Tibial artery (tissue), 4 donors: ENCODE results near the gene VWF.

Experiments
- DNase-seq, 2 donors: peaks; one replicate each; pipeline ENCODE4 v3.0.0-alpha.2; 2019
- H3K27ac ChIP-seq, 2 donors: fragments of 200-600 bp; sonication (generic) in 1 of 2; 1 replicate in 1 of 2; 2 replicates in 1 of 2; pipeline ENCODE4 v1.5.1; 2018 to 2019; ENCODE audit warnings: mild to moderate bottlenecking in 1 of 2
- H3K27me3 ChIP-seq, 2 donors: fragments of 200-600 bp; sonication (generic) in 1 of 2; one replicate each; pipeline versions ENCODE4 v1.5.1 to v1.6.0; 2016 to 2019
- H3K36me3 ChIP-seq, 3 donors: fragments of 200-600 bp; sonication (generic) in 2 of 3; one replicate each; pipeline ENCODE4 v1.5.1; 2016 to 2019; ENCODE audit warnings: mild to moderate bottlenecking in 2 of 3
- H3K4me1 ChIP-seq, 4 donors: fragments of 200-600 bp; sonication (generic) in 2 of 4; 1 replicate in 3 of 4; 2 replicates in 1 of 4; pipeline ENCODE4 v1.5.1; 2016 to 2019
- H3K4me3 ChIP-seq, 2 donors: fragments of 200-600 bp; sonication (generic) in 1 of 2; 1 replicate in 1 of 2; 2 replicates in 1 of 2; pipeline ENCODE4 v1.5.1; 2018 to 2019; ENCODE audit warnings: mild to moderate bottlenecking in 2 of 2
- H3K9me3 ChIP-seq, 3 donors: fragments of 200-600 bp; sonication (generic) in 1 of 3; one replicate each; pipeline ENCODE4 v1.5.1; 2016 to 2019
- intact Hi-C: fragments of 100-400 bp; cut with DNase I; formaldehyde crosslinking; loops from one replicate; pipeline ENCODE4 v1.15.0; 2023; ENCODE audit warnings: low total_unique reads
- TF ChIP-seq, protein P1 (sequence below), 2 experiments: fragments of 200-600 bp in 1 of 2; fragments of 450-650 bp in 1 of 2; IDR thresholded peaks; one replicate each; pipeline ENCODE4 v1.5.1; 2017 to 2019; ENCODE audit warnings: antibody characterized with exemption in 2 of 2, mild to moderate bottlenecking in 1 of 2, moderate library complexity in 1 of 2

Gene VWF

DNA sequence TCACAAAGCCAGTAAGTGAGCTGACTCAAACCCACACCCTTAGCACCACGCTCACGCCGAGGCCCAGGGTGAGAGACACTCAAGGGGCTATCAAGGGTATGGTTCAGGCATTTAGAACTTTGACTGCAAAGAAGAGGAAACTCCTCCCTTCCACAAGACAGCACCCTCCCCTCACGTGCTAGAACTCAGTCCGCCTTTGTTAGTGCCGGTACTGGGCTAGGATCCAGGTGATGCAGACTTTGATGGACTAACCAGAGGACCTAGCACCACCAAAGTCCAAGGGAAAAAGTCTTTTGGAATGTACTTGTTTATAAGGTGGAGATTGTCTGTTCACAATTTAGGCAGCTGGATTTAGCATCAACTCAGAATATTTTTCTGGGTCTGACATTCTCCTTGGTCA is 33.7 kb downstream of the VWF start:
- H3K36me3 ChIP-seq: no peaks in the 10 kb centered on the region
- H3K4me3 ChIP-seq: no peak overlapping the region
- H3K27ac ChIP-seq: no peak overlapping the region
- TF ChIP-seq, protein P1, sequence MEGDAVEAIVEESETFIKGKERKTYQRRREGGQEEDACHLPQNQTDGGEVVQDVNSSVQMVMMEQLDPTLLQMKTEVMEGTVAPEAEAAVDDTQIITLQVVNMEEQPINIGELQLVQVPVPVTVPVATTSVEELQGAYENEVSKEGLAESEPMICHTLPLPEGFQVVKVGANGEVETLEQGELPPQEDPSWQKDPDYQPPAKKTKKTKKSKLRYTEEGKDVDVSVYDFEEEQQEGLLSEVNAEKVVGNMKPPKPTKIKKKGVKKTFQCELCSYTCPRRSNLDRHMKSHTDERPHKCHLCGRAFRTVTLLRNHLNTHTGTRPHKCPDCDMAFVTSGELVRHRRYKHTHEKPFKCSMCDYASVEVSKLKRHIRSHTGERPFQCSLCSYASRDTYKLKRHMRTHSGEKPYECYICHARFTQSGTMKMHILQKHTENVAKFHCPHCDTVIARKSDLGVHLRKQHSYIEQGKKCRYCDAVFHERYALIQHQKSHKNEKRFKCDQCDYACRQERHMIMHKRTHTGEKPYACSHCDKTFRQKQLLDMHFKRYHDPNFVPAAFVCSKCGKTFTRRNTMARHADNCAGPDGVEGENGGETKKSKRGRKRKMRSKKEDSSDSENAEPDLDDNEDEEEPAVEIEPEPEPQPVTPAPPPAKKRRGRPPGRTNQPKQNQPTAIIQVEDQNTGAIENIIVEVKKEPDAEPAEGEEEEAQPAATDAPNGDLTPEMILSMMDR (IDR thresholded peaks at IDR 0.05): no peak
- DNase-seq: peak; percentile 22 to 38
- peaks cover 0 to 24% (median 14%) of the 10 kb centered on the region in 4 donors for H3K4me1 ChIP-seq
- intact Hi-C loops: no loop called here
- no peaks in the 10 kb centered on the region for H3K27me3 ChIP-seq
- no peaks in the 10 kb centered on the region for H3K9me3 ChIP-seq

DNA sequence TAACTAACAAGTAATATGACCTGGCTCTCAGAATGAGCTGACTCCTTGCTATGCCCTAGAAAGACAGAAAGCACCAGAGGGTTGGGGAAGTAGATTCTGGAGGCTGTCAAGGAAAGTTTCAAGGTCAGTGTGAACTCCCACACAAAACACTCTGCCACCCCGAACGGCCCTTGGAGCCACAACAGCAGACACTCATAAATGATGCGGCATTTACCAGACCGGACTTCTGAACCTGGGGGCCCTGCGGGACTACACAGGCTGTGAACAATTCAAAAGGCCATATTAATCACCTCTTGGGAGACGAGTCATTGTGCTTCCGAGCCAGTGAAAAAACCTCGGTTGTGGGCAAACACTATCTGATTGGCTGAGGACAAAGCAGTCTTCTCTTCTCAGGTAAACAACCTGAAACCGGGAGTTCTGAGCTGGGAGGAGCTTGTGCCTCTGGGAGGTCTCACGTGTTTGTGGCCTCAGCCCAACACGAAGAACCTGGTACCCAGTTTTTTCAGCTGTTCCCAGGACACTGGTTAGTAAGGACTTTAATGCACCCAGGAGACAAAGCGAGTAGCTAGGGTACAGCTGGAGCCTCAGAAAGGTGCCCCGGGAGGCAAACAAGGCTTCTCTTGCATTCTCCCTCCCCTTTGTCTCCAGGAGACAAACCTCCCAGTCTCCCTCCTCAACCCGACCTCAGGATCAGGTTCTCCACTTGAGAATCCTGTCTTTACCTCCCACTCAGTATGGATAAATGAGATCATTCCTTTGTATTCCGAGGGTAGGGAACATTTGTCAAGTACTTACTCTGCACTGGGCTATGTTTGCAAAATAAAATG is 35.3 kb downstream of the VWF start:
- peak; percentile 17 to 23 for DNase-seq
- Histone ChIP-seq H3K9me3 (no peaks in the 10 kb centered on the region), H3K4me1 (peaks cover 0 to 32% (median 24%) of the 10 kb centered on the region in 4 donors), H3K27ac (no peak overlapping the region), H3K4me3 (no peak overlapping the region), H3K27me3 (no peaks in the 10 kb centered on the region), H3K36me3 (no peaks in the 10 kb centered on the region)
- TF ChIP-seq, protein P1 (IDR thresholded peaks at IDR 0.05): no peak
- intact Hi-C loops: no loop called here

- TF ChIP-seq, protein P1 (IDR thresholded peaks at IDR 0.05): no peak
- Histone ChIP-seq H3K4me3 (no peak overlapping the region), H3K36me3 (no peaks in the 10 kb centered on the region), H3K9me3 (no peaks in the 10 kb centered on the region), H3K4me1 (peaks cover 0 to 22% (median 14%) of the 10 kb centered on the region in 4 donors), H3K27ac (no peak overlapping the region), H3K27me3 (no peaks in the 10 kb centered on the region)
- peak in 1 of 2 donors; percentile 7 for DNase-seq
- intact Hi-C loops: no loop called here
Observed at GRCh38 chr12:6086316-6086715, 38.2 kb downstream of the VWF start.

GRCh38 chr12:6085841-6086240 is 38.6 kb downstream of the VWF start:
- Histone ChIP-seq H3K27ac (no peak overlapping the region), H3K36me3 (no peaks in the 10 kb centered on the region), H3K4me3 (no peak overlapping the region), H3K4me1 (peaks cover 0 to 22% (median 14%) of the 10 kb centered on the region in 4 donors), H3K9me3 (no peaks in the 10 kb centered on the region), H3K27me3 (no peaks in the 10 kb centered on the region)
- peak; percentile 3 to 54 for DNase-seq
- intact Hi-C loops: no loop called here
- TF ChIP-seq, protein P1 (IDR thresholded peaks at IDR 0.05): no peak

DNA sequence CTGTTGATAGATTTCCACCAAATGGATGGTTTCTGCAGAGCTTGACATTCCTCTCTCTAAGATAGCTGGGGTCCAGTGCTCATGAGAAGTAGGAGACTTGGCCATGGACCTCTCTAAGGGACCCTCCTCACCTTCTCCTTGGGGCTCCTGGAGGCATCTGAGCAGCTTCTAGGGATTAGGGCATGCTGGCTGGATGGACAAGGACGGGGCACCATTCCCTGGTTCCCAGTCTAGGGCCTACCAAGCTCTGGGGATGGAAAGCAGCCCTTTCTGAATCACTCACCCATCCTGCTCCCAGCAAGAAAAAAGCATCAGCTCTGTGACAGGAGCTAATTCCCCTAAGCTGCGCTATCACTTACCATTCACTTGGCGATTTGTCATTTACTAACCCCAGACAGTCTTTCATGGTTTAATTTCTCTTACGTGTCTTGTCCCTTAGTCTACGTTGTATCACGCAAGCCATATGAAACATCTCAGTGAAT is 39.5 kb downstream of the VWF start:
- Histone ChIP-seq H3K27me3 (no peaks in the 10 kb centered on the region), H3K4me3 (no peak overlapping the region), H3K4me1 (peaks cover 0 to 22% (median 14%) of the 10 kb centered on the region in 4 donors), H3K36me3 (no peaks in the 10 kb centered on the region), H3K27ac (no peak overlapping the region), H3K9me3 (no peaks in the 10 kb centered on the region)
- TF ChIP-seq, protein P1 (IDR thresholded peaks at IDR 0.05): no peak
- peak in 1 of 2 donors; percentile 3 for DNase-seq
- intact Hi-C loops: no loop called here
